Measurements from ENCODE around the gene HDAC4. TPM values are rescaled to one million over a fixed set of nuclear protein-coding genes. Genes with fewer than 3 reads are reported as not detected.

The HDAC4 gene
- total RNA-seq, 1 donor from 2014 or later: 44.7 TPM

- H3K27me3 Mint-ChIP-seq: peaks cover 2% of the 10 kb centered on the region
These were observed 383.2 kb downstream of the HDAC4 start for GRCh38 chr2:239017491-239018098.

GRCh38 chr2:239015901-239016675 lies 384.7 kb downstream of the HDAC4 start:
- Mint-ChIP-seq H3K27ac (no peak overlapping the region), H3K27me3 (no peaks in the 10 kb centered on the region), H3K4me3 (no peak overlapping the region), H3K4me1 (no peaks in the 10 kb centered on the region), H3K9me3 (no peaks in the 10 kb centered on the region), H3K36me3 (ENCODE audit: low read depth) (no peaks in the 10 kb centered on the region)
- intact Hi-C loops (cut with micrococcal nuclease): no loop called here
- DNase-seq: no peak

More at GRCh38 chr2:239017491-239018098, 383.2 kb downstream of the HDAC4 start:
- intact Hi-C loops (cut with micrococcal nuclease): no loop called here
- Mint-ChIP-seq H3K9me3 (no peaks in the 10 kb centered on the region), H3K4me3 (no peak overlapping the region), H3K36me3 (ENCODE audit: low read depth) (no peaks in the 10 kb centered on the region), H3K4me1 (no peaks in the 10 kb centered on the region), H3K27ac (no peak overlapping the region)
- DNase-seq: no peak

GRCh38 chr2:239015218-239015900 lies 385.5 kb downstream of the HDAC4 start:
- Mint-ChIP-seq H3K9me3 (no peaks in the 10 kb centered on the region), H3K27ac (no peak overlapping the region), H3K4me3 (no peak overlapping the region), H3K27me3 (no peaks in the 10 kb centered on the region), H3K4me1 (no peaks in the 10 kb centered on the region), H3K36me3 (ENCODE audit: low read depth) (no peaks in the 10 kb centered on the region)
- intact Hi-C loops (cut with micrococcal nuclease): no loop called here
- DNase-seq: no peak

GRCh38 chr2:239014458-239015217 lies 386.2 kb downstream of the HDAC4 start:
- H3K27ac Mint-ChIP-seq: no peak overlapping the region
- no peaks in the 10 kb centered on the region for H3K27me3 Mint-ChIP-seq
- no peaks in the 10 kb centered on the region for H3K9me3 Mint-ChIP-seq
- H3K4me1 Mint-ChIP-seq: no peaks in the 10 kb centered on the region
- intact Hi-C loops (cut with micrococcal nuclease): no loop called here
- H3K36me3 Mint-ChIP-seq (ENCODE audit: low read depth): no peaks in the 10 kb centered on the region
- DNase-seq: no peak
- H3K4me3 Mint-ChIP-seq: no peak overlapping the region

GRCh38 chr2:239013678-239013976 lies 387.2 kb downstream of the HDAC4 start:
- Mint-ChIP-seq H3K27me3 (no peaks in the 10 kb centered on the region), H3K27ac (no peak overlapping the region), H3K4me1 (no peaks in the 10 kb centered on the region), H3K4me3 (no peak overlapping the region), H3K9me3 (no peaks in the 10 kb centered on the region), H3K36me3 (ENCODE audit: low read depth) (no peaks in the 10 kb centered on the region)
- DNase-seq: no peak
- intact Hi-C loops (cut with micrococcal nuclease): no loop called here

- Mint-ChIP-seq H3K4me1 (no peaks in the 10 kb centered on the region), H3K27ac (no peak overlapping the region), H3K27me3 (no peaks in the 10 kb centered on the region), H3K36me3 (ENCODE audit: low read depth) (no peaks in the 10 kb centered on the region), H3K4me3 (no peak overlapping the region), H3K9me3 (no peaks in the 10 kb centered on the region)
- no peak for DNase-seq
- intact Hi-C loops (cut with micrococcal nuclease): no loop called here
These were observed 387.7 kb downstream of the HDAC4 start for GRCh38 chr2:239012936-239013677.

- no peak overlapping the region for H3K4me3 Mint-ChIP-seq
- intact Hi-C loops (cut with micrococcal nuclease): no loop called here
- no peak for DNase-seq
- H3K27ac Mint-ChIP-seq: no peak overlapping the region
- H3K36me3 Mint-ChIP-seq (ENCODE audit: low read depth): no peaks in the 10 kb centered on the region
- no peaks in the 10 kb centered on the region for H3K4me1 Mint-ChIP-seq
- peaks cover 2% of the 10 kb centered on the region for H3K27me3 Mint-ChIP-seq
- no peaks in the 10 kb centered on the region for H3K9me3 Mint-ChIP-seq
These were observed 388.6 kb downstream of the HDAC4 start for GRCh38 chr2:239012228-239012627.

GRCh38 chr2:239009589-239009961 lies 391.2 kb downstream of the HDAC4 start:
- Mint-ChIP-seq H3K27me3 (peaks cover 6% of the 10 kb centered on the region), H3K36me3 (ENCODE audit: low read depth) (no peaks in the 10 kb centered on the region), H3K4me3 (no peak overlapping the region), H3K27ac (no peak overlapping the region), H3K4me1 (no peaks in the 10 kb centered on the region), H3K9me3 (no peaks in the 10 kb centered on the region)
- intact Hi-C loops (cut with micrococcal nuclease): no loop called here
- no peak for DNase-seq

- Mint-ChIP-seq H3K27ac (no peak overlapping the region), H3K4me1 (no peaks in the 10 kb centered on the region), H3K36me3 (ENCODE audit: low read depth) (no peaks in the 10 kb centered on the region), H3K9me3 (no peaks in the 10 kb centered on the region), H3K27me3 (peaks cover 6% of the 10 kb centered on the region), H3K4me3 (no peak overlapping the region)
- intact Hi-C loops (cut with micrococcal nuclease): no loop called here
- DNase-seq: no peak
These were observed 391.9 kb downstream of the HDAC4 start for GRCh38 chr2:239008677-239009588.

GRCh38 chr2:239008004-239008403 lies 392.8 kb downstream of the HDAC4 start:
- Mint-ChIP-seq H3K9me3 (no peaks in the 10 kb centered on the region), H3K27ac (no peak overlapping the region), H3K36me3 (ENCODE audit: low read depth) (no peaks in the 10 kb centered on the region), H3K27me3 (peaks cover 6% of the 10 kb centered on the region), H3K4me1 (no peaks in the 10 kb centered on the region), H3K4me3 (no peak overlapping the region)
- intact Hi-C loops (cut with micrococcal nuclease): no loop called here
- no peak for DNase-seq

GRCh38 chr2:239006622-239007285 lies 394.1 kb downstream of the HDAC4 start:
- Mint-ChIP-seq H3K36me3 (ENCODE audit: low read depth) (no peaks in the 10 kb centered on the region), H3K4me1 (no peaks in the 10 kb centered on the region), H3K27me3 (peaks cover 6% of the 10 kb centered on the region), H3K27ac (no peak overlapping the region), H3K9me3 (no peaks in the 10 kb centered on the region), H3K4me3 (no peak overlapping the region)
- intact Hi-C loops (cut with micrococcal nuclease): no loop called here
- no peak for DNase-seq

- no peaks in the 10 kb centered on the region for H3K4me1 Mint-ChIP-seq
- no peak overlapping the region for H3K27ac Mint-ChIP-seq
- no peak overlapping the region for H3K4me3 Mint-ChIP-seq
- intact Hi-C loops (cut with micrococcal nuclease): no loop called here
- H3K9me3 Mint-ChIP-seq: no peaks in the 10 kb centered on the region
- no peaks in the 10 kb centered on the region for H3K36me3 Mint-ChIP-seq (ENCODE audit: low read depth)
- no peak for DNase-seq
- H3K27me3 Mint-ChIP-seq: peaks cover 6% of the 10 kb centered on the region
These were observed 395.2 kb downstream of the HDAC4 start for GRCh38 chr2:239005586-239005985.
